ENCODE results near the gene THOC6.

DNA sequence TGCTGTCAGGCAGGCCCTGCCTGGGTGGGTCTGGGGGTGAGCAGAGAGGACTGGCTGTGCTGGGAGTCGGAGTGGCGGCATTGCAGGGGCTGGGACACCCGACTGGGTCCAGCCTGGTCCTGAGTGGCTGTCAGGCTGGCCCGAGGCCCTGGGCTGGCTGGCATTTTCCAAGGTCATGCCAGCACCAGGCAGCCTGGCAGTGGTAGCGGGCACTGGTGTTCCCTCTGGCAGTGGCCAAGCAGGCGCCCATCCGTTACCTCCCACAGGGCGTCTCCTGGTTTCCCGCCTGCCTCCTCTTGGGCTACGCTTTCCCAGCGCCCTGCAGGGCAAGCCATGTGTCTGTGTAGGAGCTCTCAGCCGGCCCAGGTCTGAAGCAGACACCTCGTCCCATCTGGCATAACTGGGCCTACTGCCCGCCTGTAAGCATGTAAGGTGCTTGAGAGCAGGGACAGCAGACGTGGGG lies 37.9 kb upstream of the THOC6 start:
- TF ChIP-seq POLR2A (IDR thresholded peaks at IDR 0.05; ENCODE audit: low read depth, low read length) (no peak), CTCF (IDR thresholded peaks at IDR 0.05; ENCODE audit: extremely low read depth in 1 of 2, insufficient read depth in 1 of 2, low read depth in 1 of 2, low read length in 2 of 2) (no peak), POLR2AphosphoS5 (IDR thresholded peaks at IDR 0.05; ENCODE audit: insufficient read depth, low read depth, low read length) (no peak), EZH2 (IDR thresholded peaks at IDR 0.05; ENCODE audit: borderline replicate concordance, low read depth, low read length, severe bottlenecking) (no peak), JUN (IDR thresholded peaks at IDR 0.05; ENCODE audit: borderline replicate concordance, insufficient read depth, insufficient read length, low read depth) (no peak)

All from endothelial cell of umbilical vein (primary cell).